ENCODE data around the gene RAB11FIP2. TPM values are rescaled to one million over a fixed set of nuclear protein-coding genes. Genes with fewer than 3 reads are reported as not detected.

RAB11FIP2 gene
- 4.8 TPM in 2 replicates for total RNA-seq

GRCh38 chr10:118046395-118047156, at the start of gene RAB11FIP2:
Gene RAB11FIP2 (minus strand): TSS chr10:118046941. CDS start chr10:118046163, 778 bp downstream.

